Measurements from ENCODE around the gene ENPEP. TPM values are rescaled to one million over a fixed set of nuclear protein-coding genes. Genes with fewer than 3 reads are reported as not detected.

ENPEP gene
- total and polyA plus RNA-seq, 10 of the 15 experiments (the other 5 are each of a cell fraction or from before 2014, with no cell fraction given), result 0.03 TPM; not detected in 9

DNA sequence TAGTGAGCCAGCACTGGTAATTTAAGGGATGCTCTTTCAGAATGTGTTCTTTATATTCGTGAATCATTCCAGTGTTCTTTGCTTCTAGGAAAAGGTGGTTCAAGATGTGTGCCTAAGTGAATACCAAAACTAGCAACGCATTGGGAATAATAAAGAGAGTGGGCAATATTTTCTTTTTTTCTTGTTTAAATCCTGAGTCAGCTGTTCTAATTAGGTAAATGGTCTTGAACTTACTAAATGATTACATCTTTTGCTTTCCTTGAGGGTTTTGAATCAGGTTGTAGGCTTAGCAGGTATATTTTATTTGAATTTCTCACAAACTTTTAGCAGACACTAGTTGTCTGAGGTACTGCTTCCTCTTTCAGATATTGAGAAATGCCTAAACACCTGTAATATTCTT is 29.5 kb downstream of the ENPEP start:
- ChIA-PET SMC1A (ENCODE audit: uncharacterized antibody, unreplicated experiment) (interaction anchor here (1.3 kb wide), 1 partner anchor 208 kb away, joined by 3 read pairs; no protein-coding TSS in a partner anchor), RAD21 (ENCODE audit: unreplicated experiment) (interaction anchor here (1.1 kb wide), 1 partner anchor 499 kb away, joined by 4 read pairs; no protein-coding TSS in a partner anchor), CTCF (interaction anchor here (1.0 to 17.0 kb wide), 4 partner anchors 12 to 502 kb away, joined by 3 to 812 read pairs (median 68); no protein-coding TSS in a partner anchor), POLR2A (no interaction called here)
- Histone ChIP-seq H3K9me3 (replicated peaks; ENCODE audit: control insufficient read depth, insufficient read depth, low read length) (no peaks in the 10 kb centered on the region; the same call in 1 of the 3 replicates), H3K27ac (ENCODE audit: control insufficient read depth, insufficient read depth) (no peak overlapping the region), H3K4me3 (no peak overlapping the region), H3K36me3 (ENCODE audit: control insufficient read depth in 2 of 2, insufficient read depth in 2 of 2, low read length in 1 of 2) (no peaks in the 10 kb centered on the region), H3K27me3 (replicated peaks in 1 of 2; ENCODE audit: control insufficient read depth in 2 of 2, insufficient read depth in 2 of 2, low read length in 1 of 2) (no peaks in the 10 kb centered on the region; a peak in 1 of 4 replicates), H3K4me1 (ENCODE audit: control insufficient read depth, insufficient read depth, low read length) (peaks cover 11% of the 10 kb centered on the region), H3K9ac (ENCODE audit: control insufficient read depth, insufficient read depth, low read length) (no peak overlapping the region), H3K79me2 (ENCODE audit: control insufficient read depth, insufficient read depth, low read length) (no peaks in the 10 kb centered on the region), H4K20me1 (ENCODE audit: control insufficient read depth, insufficient read depth) (no peaks in the 10 kb centered on the region), H3K4me2 (ENCODE audit: control insufficient read depth, insufficient read depth) (no peak overlapping the region), H2AFZ (ENCODE audit: control insufficient read depth, low read depth, low read length) (no peak overlapping the region)
- BruUV-seq (replicated peaks), result no TSS peak
- intact Hi-C loops (cut with micrococcal nuclease; ENCODE audit: unreplicated experiment) (no loop called here), in situ Hi-C loops (cut with MboI) (loop anchor here (10.0 kb wide), 3 partner anchors 161 to 1081 kb away; no protein-coding TSS in a partner anchor)
- WGBS (ENCODE audit: insufficient coverage, insufficient replicate concordance, low lambda C conversion rate, missing lambda C conversion rate), result 20% methylated on average over 2 of the region's 2 CpGs
- TF ChIP-seq RELA (IDR thresholded peaks at IDR 0.05; ENCODE audit: borderline replicate concordance, partially characterized antibody) (no peak), RBBP5 (conservative IDR thresholded peaks at IDR 0.05) (no peak), ZNF274 (IDR thresholded peaks at IDR 0.05; ENCODE audit: insufficient read depth, insufficient read length) (no peak), SMC3 (IDR thresholded peaks at IDR 0.05; ENCODE audit: borderline replicate concordance, low read length) (no peak), RB1 (IDR thresholded peaks at IDR 0.05; ENCODE audit: borderline replicate concordance) (no peak), STAT3 (IDR thresholded peaks at IDR 0.05; ENCODE audit: low read depth, low read length) (no peak), POLR2AphosphoS5 (IDR thresholded peaks at IDR 0.05; ENCODE audit: low read length) (no peak)
- TF ChIP-seq, protein P1, sequence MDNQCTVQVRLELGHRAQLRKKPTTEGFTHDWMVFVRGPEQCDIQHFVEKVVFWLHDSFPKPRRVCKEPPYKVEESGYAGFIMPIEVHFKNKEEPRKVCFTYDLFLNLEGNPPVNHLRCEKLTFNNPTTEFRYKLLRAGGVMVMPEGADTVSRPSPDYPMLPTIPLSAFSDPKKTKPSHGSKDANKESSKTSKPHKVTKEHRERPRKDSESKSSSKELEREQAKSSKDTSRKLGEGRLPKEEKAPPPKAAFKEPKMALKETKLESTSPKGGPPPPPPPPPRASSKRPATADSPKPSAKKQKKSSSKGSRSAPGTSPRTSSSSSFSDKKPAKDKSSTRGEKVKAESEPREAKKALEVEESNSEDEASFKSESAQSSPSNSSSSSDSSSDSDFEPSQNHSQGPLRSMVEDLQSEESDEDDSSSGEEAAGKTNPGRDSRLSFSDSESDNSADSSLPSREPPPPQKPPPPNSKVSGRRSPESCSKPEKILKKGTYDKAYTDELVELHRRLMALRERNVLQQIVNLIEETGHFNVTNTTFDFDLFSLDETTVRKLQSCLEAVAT (IDR thresholded peaks at IDR 0.05), result no peak
- TF ChIP-seq, protein P2, sequence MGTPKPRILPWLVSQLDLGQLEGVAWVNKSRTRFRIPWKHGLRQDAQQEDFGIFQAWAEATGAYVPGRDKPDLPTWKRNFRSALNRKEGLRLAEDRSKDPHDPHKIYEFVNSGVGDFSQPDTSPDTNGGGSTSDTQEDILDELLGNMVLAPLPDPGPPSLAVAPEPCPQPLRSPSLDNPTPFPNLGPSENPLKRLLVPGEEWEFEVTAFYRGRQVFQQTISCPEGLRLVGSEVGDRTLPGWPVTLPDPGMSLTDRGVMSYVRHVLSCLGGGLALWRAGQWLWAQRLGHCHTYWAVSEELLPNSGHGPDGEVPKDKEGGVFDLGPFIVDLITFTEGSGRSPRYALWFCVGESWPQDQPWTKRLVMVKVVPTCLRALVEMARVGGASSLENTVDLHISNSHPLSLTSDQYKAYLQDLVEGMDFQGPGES (IDR thresholded peaks at IDR 0.05), result no peak
- ATAC-seq (no peak), DNase-seq (ENCODE audit: low read depth, low spot score) (no peak), FAIRE-seq (no peak)

Data from GM12878 (cell line).